Endothelial cell of umbilical vein (primary cell): ENCODE data around the gene SLC25A21.

Experiments used
- EZH2 ChIP-seq: IDR thresholded peaks from 2 replicates; pipeline ENCODE4 v1.6.1; 2012; ENCODE audit warnings: borderline replicate concordance, low read depth, mild to moderate bottlenecking, moderate library complexity, low read length, inconsistent platforms; ENCODE audit not compliant: severe bottlenecking
- FOS ChIP-seq: IDR thresholded peaks from 2 replicates; pipeline ENCODE4 v1.6.1; 2011; ENCODE audit warnings: mild to moderate bottlenecking, low read length, moderate library complexity, borderline replicate concordance; ENCODE audit not compliant: insufficient read depth
- GATA2 ChIP-seq: IDR thresholded peaks from 2 replicates; pipeline ENCODE4 v1.7.0; 2011; ENCODE audit warnings: low read depth, mild to moderate bottlenecking, moderate library complexity, mixed read lengths, low read length; ENCODE audit not compliant: insufficient read length, insufficient read depth
- MYC ChIP-seq: IDR thresholded peaks from one replicate; pipeline ENCODE4 v1.6.1; 2011; ENCODE audit warnings: mild to moderate bottlenecking, low read depth, low read length
- POLR2A ChIP-seq: IDR thresholded peaks from 2 replicates; pipeline ENCODE4 v1.6.1; 2012; ENCODE audit warnings: low read depth, mild to moderate bottlenecking, control low read depth, low read length
- POLR2AphosphoS5 ChIP-seq: IDR thresholded peaks from 2 replicates; pipeline ENCODE4 v1.6.1; 2012; ENCODE audit warnings: low read depth, mild to moderate bottlenecking, control low read depth, low read length, moderate library complexity; ENCODE audit not compliant: insufficient read depth
- TF ChIP-seq, protein P1 (sequence below), 2 donors: IDR thresholded peaks; 1 replicate in 1 of 2; 2 replicates in 1 of 2; pipeline ENCODE4 v1.5.1; 2011; ENCODE audit warnings: low read length in 2 of 2, mild to moderate bottlenecking in 2 of 2, moderate library complexity in 2 of 2, control low read depth in 1 of 2, inconsistent platforms in 1 of 2, low read depth in 1 of 2; ENCODE audit not compliant: insufficient read depth in 1 of 2; ENCODE audit errors: extremely low read depth in 1 of 2
- TF ChIP-seq, protein P2 (sequence below): IDR thresholded peaks from 2 replicates; pipeline ENCODE4 v1.6.1; 2011; ENCODE audit not compliant: insufficient read depth, insufficient read length

- TF ChIP-seq EZH2 = no peak
- TF ChIP-seq, protein P1, sequence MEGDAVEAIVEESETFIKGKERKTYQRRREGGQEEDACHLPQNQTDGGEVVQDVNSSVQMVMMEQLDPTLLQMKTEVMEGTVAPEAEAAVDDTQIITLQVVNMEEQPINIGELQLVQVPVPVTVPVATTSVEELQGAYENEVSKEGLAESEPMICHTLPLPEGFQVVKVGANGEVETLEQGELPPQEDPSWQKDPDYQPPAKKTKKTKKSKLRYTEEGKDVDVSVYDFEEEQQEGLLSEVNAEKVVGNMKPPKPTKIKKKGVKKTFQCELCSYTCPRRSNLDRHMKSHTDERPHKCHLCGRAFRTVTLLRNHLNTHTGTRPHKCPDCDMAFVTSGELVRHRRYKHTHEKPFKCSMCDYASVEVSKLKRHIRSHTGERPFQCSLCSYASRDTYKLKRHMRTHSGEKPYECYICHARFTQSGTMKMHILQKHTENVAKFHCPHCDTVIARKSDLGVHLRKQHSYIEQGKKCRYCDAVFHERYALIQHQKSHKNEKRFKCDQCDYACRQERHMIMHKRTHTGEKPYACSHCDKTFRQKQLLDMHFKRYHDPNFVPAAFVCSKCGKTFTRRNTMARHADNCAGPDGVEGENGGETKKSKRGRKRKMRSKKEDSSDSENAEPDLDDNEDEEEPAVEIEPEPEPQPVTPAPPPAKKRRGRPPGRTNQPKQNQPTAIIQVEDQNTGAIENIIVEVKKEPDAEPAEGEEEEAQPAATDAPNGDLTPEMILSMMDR (IDR thresholded peaks at IDR 0.05; ENCODE audit: extremely low read depth in 1 of 2, insufficient read depth in 1 of 2, low read depth in 1 of 2, low read length in 2 of 2) = no peak
- TF ChIP-seq, protein P2, sequence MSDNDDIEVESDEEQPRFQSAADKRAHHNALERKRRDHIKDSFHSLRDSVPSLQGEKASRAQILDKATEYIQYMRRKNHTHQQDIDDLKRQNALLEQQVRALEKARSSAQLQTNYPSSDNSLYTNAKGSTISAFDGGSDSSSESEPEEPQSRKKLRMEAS = no peak
- TF ChIP-seq POLR2A = no peak
- no peak for TF ChIP-seq GATA2
- no peak for TF ChIP-seq FOS
- no peak for TF ChIP-seq POLR2AphosphoS5
- no peak for TF ChIP-seq MYC
Measured at GRCh38 chr14:36716614-36717184, 455.7 kb downstream of the SLC25A21 start.
